Mononuclear cell (primary cell): ENCODE results near the gene FLAD1. TPM values are rescaled to one million over a fixed set of nuclear protein-coding genes. Genes with fewer than 3 reads are reported as not detected.

Experiments
- H3K27me3 ChIP-seq: 2 replicates; pipeline ENCODE4 v1.6.0; 2011; ENCODE audit warnings: low read length, control low read depth; ENCODE audit not compliant: insufficient read depth
- H3K4me1 ChIP-seq: 2 replicates; pipeline ENCODE4 v1.5.1; 2011; ENCODE audit warnings: mild to moderate bottlenecking, low read length, control low read depth; ENCODE audit not compliant: insufficient read depth
- H3K4me3 ChIP-seq: 2 replicates; pipeline ENCODE4 v1.5.1; 2011; ENCODE audit warnings: mild to moderate bottlenecking, low read length, moderate library complexity
- H3K9me3 ChIP-seq: 2 replicates; pipeline ENCODE4 v1.5.1; 2011; ENCODE audit warnings: low read depth, mild to moderate bottlenecking, control low read depth, low read length
- total RNA-seq: library from RNA; depleted of rRNA; stranded (reverse); fragments of >200 nt; gene quantifications from one replicate; pipeline ENCODE4 v1.2.3, GENCODE V29; 2012

FLAD1 gene
- total RNA-seq, 1 donor, result 11.3 TPM

DNA sequence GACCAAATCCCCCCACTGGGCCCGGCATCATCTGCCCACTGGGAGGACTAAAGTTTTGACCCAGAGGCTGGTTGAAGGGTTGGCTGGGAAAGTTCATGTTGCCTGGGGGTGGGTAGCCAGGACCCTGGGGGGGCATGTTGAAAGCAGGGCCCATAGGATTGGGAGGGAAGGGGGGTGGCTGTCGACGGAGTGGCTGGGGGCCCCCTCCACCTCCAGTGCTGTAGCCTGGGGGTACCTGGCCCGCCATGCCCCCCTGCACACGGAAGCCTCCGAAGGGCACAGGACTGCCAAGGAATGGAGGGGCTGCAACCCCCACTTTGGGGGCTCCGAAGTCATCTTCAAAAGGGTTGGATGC is 23.7 kb upstream of the FLAD1 start:
- H3K9me3 ChIP-seq, result no peaks in the 10 kb centered on the region
- no peak overlapping the region for H3K4me3 ChIP-seq
- no peaks in the 10 kb centered on the region for H3K27me3 ChIP-seq
- peaks cover 65% of the 10 kb centered on the region for H3K4me1 ChIP-seq

DNA sequence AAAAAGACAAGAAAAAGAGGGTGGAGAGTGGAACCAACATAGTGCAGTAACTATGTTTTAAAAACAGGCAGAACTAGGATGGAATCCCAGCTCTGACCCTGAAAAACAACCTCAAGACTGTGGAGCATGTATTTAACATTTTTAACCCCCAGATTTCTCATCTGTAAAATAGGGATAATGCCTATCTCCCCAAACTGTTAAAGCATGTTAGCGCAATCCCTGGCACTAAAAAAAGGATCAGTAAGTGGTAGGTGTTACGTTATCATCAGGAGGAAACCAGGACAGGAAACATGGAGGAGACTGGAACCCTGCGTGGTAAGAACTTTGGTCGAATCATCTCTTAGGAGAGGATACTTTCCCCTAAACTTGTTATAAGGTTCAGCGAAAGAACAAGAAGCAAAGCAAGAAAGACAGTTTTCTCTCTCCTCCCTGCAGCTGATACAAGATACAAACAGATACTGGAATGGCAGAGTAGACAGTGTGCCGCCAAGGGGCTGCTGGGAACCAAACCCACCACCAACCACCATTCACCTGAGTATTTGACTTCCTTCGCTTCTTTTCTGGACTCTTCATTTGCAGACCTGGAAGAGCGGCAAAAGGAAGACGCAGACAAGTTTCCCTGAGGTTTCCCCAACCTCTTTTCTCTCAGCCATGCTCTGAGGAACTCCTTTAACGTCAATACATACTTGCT is 22.6 kb upstream of the FLAD1 start:
- no peaks in the 10 kb centered on the region for H3K27me3 ChIP-seq
- H3K4me3 ChIP-seq, result peak overlapping the region; percentile 78
- H3K9me3 ChIP-seq, result no peaks in the 10 kb centered on the region
- peaks cover 53% of the 10 kb centered on the region for H3K4me1 ChIP-seq

GRCh38 chr1:154961207-154962155 is 21.7 kb upstream of the FLAD1 start, which contains the start of gene PYGO2:
TSS of gene PYGO2 (minus strand) at chr1:154961782. CDS start at chr1:154961576, 206 bp downstream.
- Histone ChIP-seq H3K27me3 (no peaks in the 10 kb centered on the region), H3K9me3 (no peaks in the 10 kb centered on the region), H3K4me3 (peak within 1 kb of the TSS; percentile 78), H3K4me1 (peaks cover 48% of the 10 kb centered on the region)

GRCh38 chr1:154962156-154962749 is 20.9 kb upstream of the FLAD1 start:
- no peaks in the 10 kb centered on the region for H3K27me3 ChIP-seq

GRCh38 chr1:154962795-154963330 is 20.3 kb upstream of the FLAD1 start:
- Histone ChIP-seq H3K4me1 (peaks cover 40% of the 10 kb centered on the region), H3K4me3 (no peak overlapping the region), H3K27me3 (no peaks in the 10 kb centered on the region), H3K9me3 (no peaks in the 10 kb centered on the region)

More at GRCh38 chr1:154962156-154962749, 20.9 kb upstream of the FLAD1 start:
- Histone ChIP-seq H3K4me1 (peaks cover 42% of the 10 kb centered on the region), H3K9me3 (no peaks in the 10 kb centered on the region), H3K4me3 (peak overlapping the region; percentile 78)

- Histone ChIP-seq H3K4me3 (no peak overlapping the region), H3K27me3 (no peaks in the 10 kb centered on the region), H3K4me1 (peaks cover 38% of the 10 kb centered on the region), H3K9me3 (no peaks in the 10 kb centered on the region)
Observed at GRCh38 chr1:154963643-154964042, 19.5 kb upstream of the FLAD1 start.

DNA sequence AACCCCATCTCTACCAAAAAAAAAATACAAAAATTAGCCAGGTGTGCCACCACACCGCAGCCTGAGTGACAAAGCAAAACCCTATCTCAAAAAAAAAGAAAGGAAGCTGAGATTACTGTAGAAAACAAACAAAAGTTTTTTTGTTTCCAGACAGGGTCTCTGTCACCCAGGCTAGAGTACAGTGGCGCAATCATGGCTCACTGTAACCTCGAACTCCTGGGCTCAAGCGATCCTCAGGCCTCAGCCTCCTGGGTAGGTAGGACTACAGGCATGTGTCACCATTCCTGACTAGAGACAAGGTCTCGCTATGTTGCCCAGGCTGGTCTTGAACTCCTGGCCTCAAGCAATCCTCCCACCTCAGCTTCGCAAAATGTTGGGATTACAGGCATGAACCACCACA is 18.8 kb upstream of the FLAD1 start:
- Histone ChIP-seq H3K27me3 (no peaks in the 10 kb centered on the region), H3K4me3 (no peak overlapping the region), H3K4me1 (peaks cover 38% of the 10 kb centered on the region)

GRCh38 chr1:154966111-154966510 is 17.0 kb upstream of the FLAD1 start:
- no peak overlapping the region for H3K4me3 ChIP-seq
- peaks cover 35% of the 10 kb centered on the region for H3K4me1 ChIP-seq
- no peaks in the 10 kb centered on the region for H3K9me3 ChIP-seq
- no peaks in the 10 kb centered on the region for H3K27me3 ChIP-seq

More for the DNA sequence above, 18.8 kb upstream of the FLAD1 start:
- no peaks in the 10 kb centered on the region for H3K9me3 ChIP-seq

DNA sequence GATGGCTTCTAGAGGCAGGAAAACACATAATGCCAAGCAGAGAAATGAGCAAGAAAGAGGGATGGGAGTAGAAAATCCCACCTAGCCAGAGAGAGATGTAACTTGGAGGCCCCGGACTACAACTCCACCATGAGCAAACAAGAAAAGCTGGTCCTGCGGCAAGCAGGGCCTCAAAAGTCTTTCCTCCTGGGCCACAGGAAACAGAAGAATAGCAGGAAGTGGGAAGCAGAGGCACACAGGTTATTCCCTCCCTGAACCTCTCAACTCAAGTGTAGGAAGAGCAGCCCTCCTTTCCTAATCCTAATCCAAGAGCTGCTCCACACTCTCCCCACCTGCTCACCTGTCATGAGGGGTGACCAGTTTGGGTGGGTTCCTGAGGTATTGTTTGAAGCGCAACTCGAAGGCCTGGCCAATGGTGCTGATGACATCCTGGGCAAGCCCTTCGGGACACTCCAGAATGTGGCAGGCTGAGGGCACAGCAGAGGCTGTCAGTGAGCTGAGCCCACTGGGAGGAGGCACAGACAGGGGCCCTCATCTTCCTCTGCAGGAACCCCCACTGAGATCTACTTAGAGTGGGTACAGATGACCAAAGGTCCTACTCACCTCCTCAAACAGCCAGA is 15.7 kb upstream of the FLAD1 start:
- Histone ChIP-seq H3K4me3 (no peak overlapping the region), H3K27me3 (no peaks in the 10 kb centered on the region), H3K9me3 (no peaks in the 10 kb centered on the region), H3K4me1 (peaks cover 42% of the 10 kb centered on the region)

DNA sequence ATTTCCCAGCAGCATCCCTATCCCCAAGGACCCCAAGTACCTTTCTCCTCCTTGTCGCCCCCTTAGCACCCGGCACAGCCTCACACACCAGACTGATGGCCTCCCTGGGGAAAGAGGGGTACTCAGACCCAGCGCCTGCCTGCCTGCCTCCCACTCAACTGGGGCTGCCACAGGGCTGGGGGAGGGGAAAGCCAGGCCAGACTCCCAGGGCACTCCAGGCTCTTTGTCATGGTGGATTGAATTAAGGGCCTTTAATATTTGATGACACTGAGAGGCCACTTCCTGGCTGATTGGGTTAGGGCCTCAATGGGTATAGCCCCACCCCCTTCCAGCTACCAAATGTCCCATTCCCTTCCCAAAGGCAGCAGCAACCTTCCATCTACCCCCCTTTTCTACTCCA is 14.4 kb upstream of the FLAD1 start:
- peaks cover 41% of the 10 kb centered on the region for H3K4me1 ChIP-seq
- H3K9me3 ChIP-seq, result no peaks in the 10 kb centered on the region
- H3K4me3 ChIP-seq, result no peak overlapping the region
- no peaks in the 10 kb centered on the region for H3K27me3 ChIP-seq

- H3K4me3 ChIP-seq, result no peak overlapping the region
- H3K4me1 ChIP-seq, result peaks cover 39% of the 10 kb centered on the region
- no peaks in the 10 kb centered on the region for H3K9me3 ChIP-seq
- H3K27me3 ChIP-seq, result no peaks in the 10 kb centered on the region
Observed at GRCh38 chr1:154969246-154969645, 13.9 kb upstream of the FLAD1 start.

DNA sequence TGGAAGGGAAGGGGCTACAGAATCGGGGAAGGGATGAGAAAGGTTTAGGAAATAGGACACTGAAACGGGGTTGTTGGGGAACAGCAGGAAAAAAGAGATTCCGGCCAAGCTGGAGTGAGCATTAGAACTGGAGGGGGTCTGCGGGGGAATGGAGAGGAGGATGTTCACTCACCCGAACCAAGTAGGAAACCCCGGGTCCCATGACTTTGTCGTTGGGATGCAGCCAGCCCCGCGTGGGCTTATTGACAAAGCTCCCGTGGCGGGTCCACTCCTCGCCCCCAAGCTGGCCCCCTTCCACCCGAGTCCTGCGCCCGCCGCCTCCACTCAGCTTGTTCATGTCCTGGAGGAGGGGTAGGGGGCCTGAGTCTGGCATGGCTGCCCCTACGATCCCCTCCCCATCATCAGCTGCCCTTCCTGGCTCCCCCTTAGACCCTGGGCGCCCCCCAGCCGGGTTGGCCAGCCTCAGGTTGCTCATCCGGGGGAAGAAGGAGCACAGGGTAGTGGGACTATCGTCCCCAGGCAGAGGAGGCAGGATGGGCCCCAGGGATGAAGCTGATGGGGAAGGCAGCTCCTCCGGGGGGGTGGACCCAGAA is 13.2 kb upstream of the FLAD1 start:
- Histone ChIP-seq H3K4me3 (no peak overlapping the region), H3K4me1 (peaks cover 39% of the 10 kb centered on the region)

GRCh38 chr1:154970631-154971340 is 12.4 kb upstream of the FLAD1 start, which contains the start of gene SHC1:
TSS of gene SHC1 (minus strand) at chr1:154970747. CDS start at chr1:154970526, 221 bp downstream.
- no peaks in the 10 kb centered on the region for H3K9me3 ChIP-seq
- no peaks in the 10 kb centered on the region for H3K27me3 ChIP-seq
- H3K4me3 ChIP-seq, result no peak within 1 kb of the TSS
- H3K4me1 ChIP-seq, result peaks cover 41% of the 10 kb centered on the region

More for the DNA sequence above, 13.2 kb upstream of the FLAD1 start:
- Histone ChIP-seq H3K9me3 (no peaks in the 10 kb centered on the region), H3K27me3 (no peaks in the 10 kb centered on the region)
